ENCODE data around the gene FLII.

- TF ChIP-seq EP300 (IDR thresholded peaks at IDR 0.05) (no peak), CTCF (IDR thresholded peaks at IDR 0.05) (no peak), POLR2A (IDR thresholded peaks at IDR 0.05) (no peak)
Measured at GRCh38 chr17:18261659-18262058, 3.1 kb upstream of the FLII start.
